RWPE1 (cell line): ENCODE data around the gene OR51A7.

Experiments
- CTCF ChIA-PET: fragments of 350-600 bp; sonication (Branson Sonifier 250); formaldehyde crosslinking; extraction: SDS; loops from one replicate; lab custom pipeline; 2021; lab: Yijun Ruan, JAX
- POLR2A ChIA-PET: fragments of 400-600 bp; formaldehyde crosslinking; extraction: SDS; loops from one replicate; lab custom pipeline; 2020; ENCODE audit warnings: antibody characterized with exemption; ENCODE audit not compliant: low non-redundant PET; lab: Yijun Ruan, JAX
- DNase-seq: peaks from one replicate; pipeline ENCODE4 v3.0.0; 2012; ENCODE audit warnings: low spot score
- H3K27ac ChIP-seq: fragments of 450-650 bp; 2 replicates; pipeline ENCODE4 v1.5.1; 2017
- CTCF ChIP-seq: fragments of 450-650 bp; conservative IDR thresholded peaks from 2 replicates; pipeline ENCODE4 v1.5.1; 2017; ENCODE audit warnings: low read depth, mild to moderate bottlenecking

OR51A7 gene

GRCh38 chr11:4881860-4882500 lies 21.6 kb upstream of the OR51A7 start, which contains the start of gene OR51T1:
Gene OR51T1, plus strand, starts transcription at chr11:4881900. Its CDS starts 0 bp downstream, at chr11:4881900.
- TF ChIP-seq CTCF = no peak
- no peak for DNase-seq
- H3K27ac ChIP-seq = no peak within 1 kb of the TSS
- ChIA-PET POLR2A (no interaction called here), CTCF (no interaction called here)

GRCh38 chr11:4882543-4882942 lies 21.0 kb upstream of the OR51A7 start:
- ChIA-PET CTCF (interaction anchor here (0.8 kb wide), 1 partner anchor 24 kb away, joined by 3 read pairs; no protein-coding TSS in a partner anchor), POLR2A (no interaction called here)
- TF ChIP-seq CTCF = no peak
- H3K27ac ChIP-seq = no peak overlapping the region
- DNase-seq = no peak

GRCh38 chr11:4884361-4884760 lies 19.2 kb upstream of the OR51A7 start:
- DNase-seq = no peak
- ChIA-PET POLR2A (no interaction called here), CTCF (interaction anchor here (0.6 kb wide), 1 partner anchor 344 kb away, joined by 3 read pairs; no protein-coding TSS in a partner anchor)
- TF ChIP-seq CTCF = no peak
- H3K27ac ChIP-seq = no peak overlapping the region

- ChIA-PET CTCF (no interaction called here), POLR2A (no interaction called here)
- no peak for TF ChIP-seq CTCF
- no peak overlapping the region for H3K27ac ChIP-seq
- DNase-seq = no peak
Measured at GRCh38 chr11:4886186-4886585, 17.4 kb upstream of the OR51A7 start.

- DNase-seq = no peak
- POLR2A ChIA-PET = no interaction called here
- H3K27ac ChIP-seq = no peak overlapping the region
- no peak for TF ChIP-seq CTCF
- CTCF ChIA-PET = no interaction called here
Measured at GRCh38 chr11:4887591-4887990, 16.0 kb upstream of the OR51A7 start.

- ChIA-PET CTCF (interaction anchor here (0.6 kb wide), 1 partner anchor 16 kb away, joined by 3 read pairs; no protein-coding TSS in a partner anchor), POLR2A (no interaction called here)
- H3K27ac ChIP-seq = no peak overlapping the region
- no peak for DNase-seq
- TF ChIP-seq CTCF = no peak
Measured at GRCh38 chr11:4890279-4890678, 13.3 kb upstream of the OR51A7 start.
